HFFc6 (cell line): Measurements from ENCODE around the gene PLEKHJ1. TPM values are rescaled to one million over a fixed set of nuclear protein-coding genes. Genes with fewer than 3 reads are reported as not detected.
A peak's percentile ranks its signal among the peaks of the same experiment; 100 is the strongest.

Source experiments
- DNase-seq: peaks from one replicate; pipeline ENCODE4 v3.0.0-alpha.2; 2018
- H3K27ac Mint-ChIP-seq: 2 replicates; pipeline ENCODE4 v1.8.0; 2020; ENCODE audit warnings: mild to moderate bottlenecking, mixed read lengths
- H3K27me3 Mint-ChIP-seq: 2 replicates; pipeline ENCODE4 v1.8.0; 2021; ENCODE audit warnings: mild to moderate bottlenecking, moderate library complexity, mixed read lengths; ENCODE audit not compliant: insufficient read depth
- H3K36me3 Mint-ChIP-seq: 2 replicates; pipeline ENCODE4 v1.8.0; 2021; ENCODE audit warnings: low read depth, mixed read lengths
- H3K4me1 Mint-ChIP-seq: 2 replicates; pipeline ENCODE4 v1.8.0; 2020; ENCODE audit warnings: low read depth, mixed read lengths
- H3K4me3 Mint-ChIP-seq: 2 replicates; pipeline ENCODE4 v1.8.0; 2020; ENCODE audit warnings: mild to moderate bottlenecking, moderate library complexity, mixed read lengths
- H3K9me3 Mint-ChIP-seq: 2 replicates; pipeline ENCODE4 v1.8.0; 2020; ENCODE audit warnings: mild to moderate bottlenecking, mixed read lengths
- CTCF ChIP-seq: fragments of 200-600 bp; sonication (generic); IDR thresholded peaks from 2 replicates; pipeline ENCODE4 v1.5.0; 2021; ENCODE audit warnings: antibody characterized with exemption, mild to moderate bottlenecking
- total RNA-seq, 6 experiments: library from RNA; stranded (reverse); fragmentation: NEBNext Ultra II Directional; extraction: Animal tissue kit (Norgen Biotek cat#: 25700); gene quantifications; 2 replicates in 1 of 6; 3 replicates in 5 of 6; pipeline ENCODE4 v1.2.3, GENCODE V29; 2021

PLEKHJ1 gene
- total RNA-seq, 6 experiments from 2014 or later = 45.9 to 57.3 (median 50.2) TPM

DNA sequence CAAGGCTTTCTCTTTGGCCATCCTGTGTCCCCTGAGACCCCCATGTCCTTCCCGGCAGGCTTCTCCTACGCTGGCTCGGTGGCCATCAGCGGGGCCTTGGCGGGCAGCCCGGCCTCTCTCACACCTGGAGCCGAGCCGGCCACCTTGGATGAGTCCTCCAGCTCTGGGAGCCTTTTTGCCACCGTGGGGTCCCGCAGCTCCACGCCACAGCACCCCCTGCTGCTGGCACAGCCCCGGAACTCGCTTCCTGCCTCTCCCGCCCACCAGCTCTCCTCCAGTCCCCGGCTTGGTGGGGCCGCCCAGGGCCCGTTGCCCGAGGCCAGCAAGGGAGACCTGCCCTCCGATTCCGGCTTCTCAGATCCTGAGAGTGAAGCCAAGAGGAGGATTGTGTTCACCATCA is 14.2 kb downstream of the PLEKHJ1 start:
- TF ChIP-seq CTCF = peak; percentile 49; the same call in 1 of the 2 replicates
- Mint-ChIP-seq H3K4me3 (no peak overlapping the region), H3K36me3 (peaks cover 14% of the 10 kb centered on the region; the same call in 1 of the 2 replicates), H3K27me3 (peaks cover 13% of the 10 kb centered on the region), H3K27ac (no peak overlapping the region), H3K4me1 (no peaks in the 10 kb centered on the region), H3K9me3 (no peaks in the 10 kb centered on the region)
- no peak for DNase-seq

DNA sequence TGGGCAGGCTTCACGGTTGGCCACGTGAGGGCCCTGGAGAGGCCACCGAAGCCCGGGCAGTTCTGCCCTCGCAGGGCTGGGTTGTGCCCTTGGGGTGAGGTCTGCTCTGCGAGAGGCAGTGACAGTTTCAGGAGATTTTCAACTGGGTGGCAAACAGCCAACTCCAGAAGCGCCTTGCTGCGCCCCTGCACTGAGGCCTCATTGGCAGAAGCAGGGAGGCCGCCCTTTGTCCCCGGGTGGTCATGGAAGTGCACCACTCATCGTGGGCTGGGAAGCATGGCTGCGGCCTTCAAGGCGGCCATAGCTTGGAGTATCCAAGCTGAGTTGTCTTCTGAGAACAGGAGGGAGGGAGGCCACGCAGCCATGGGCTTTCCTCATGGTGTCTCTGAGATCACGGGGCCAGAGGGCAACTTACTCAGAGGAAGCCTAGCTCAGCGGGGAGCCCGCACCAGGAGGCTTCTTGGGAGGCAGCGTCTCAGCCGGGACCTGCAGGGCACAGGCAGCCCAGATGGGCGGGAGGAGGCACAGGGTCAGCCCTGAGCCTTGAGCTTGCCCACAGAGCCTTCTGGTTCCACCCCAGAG is 14.8 kb downstream of the PLEKHJ1 start:
- Mint-ChIP-seq H3K4me3 (no peak overlapping the region), H3K36me3 (peaks cover 15% of the 10 kb centered on the region; the same call in 1 of the 2 replicates), H3K4me1 (no peaks in the 10 kb centered on the region), H3K9me3 (no peaks in the 10 kb centered on the region), H3K27ac (no peak overlapping the region), H3K27me3 (peaks cover 13% of the 10 kb centered on the region)
- TF ChIP-seq CTCF = no peak
- DNase-seq = no peak

- no peaks in the 10 kb centered on the region for H3K4me1 Mint-ChIP-seq
- no peak for TF ChIP-seq CTCF
- DNase-seq = no peak
- H3K9me3 Mint-ChIP-seq = no peaks in the 10 kb centered on the region
- no peak overlapping the region for H3K27ac Mint-ChIP-seq
- peaks cover 21% of the 10 kb centered on the region; the same call in 1 of the 2 replicates for H3K36me3 Mint-ChIP-seq
- no peak overlapping the region for H3K4me3 Mint-ChIP-seq
- peaks cover 13% of the 10 kb centered on the region for H3K27me3 Mint-ChIP-seq
These were observed 16.4 kb downstream of the PLEKHJ1 start for GRCh38 chr19:2219726-2220125.

DNA sequence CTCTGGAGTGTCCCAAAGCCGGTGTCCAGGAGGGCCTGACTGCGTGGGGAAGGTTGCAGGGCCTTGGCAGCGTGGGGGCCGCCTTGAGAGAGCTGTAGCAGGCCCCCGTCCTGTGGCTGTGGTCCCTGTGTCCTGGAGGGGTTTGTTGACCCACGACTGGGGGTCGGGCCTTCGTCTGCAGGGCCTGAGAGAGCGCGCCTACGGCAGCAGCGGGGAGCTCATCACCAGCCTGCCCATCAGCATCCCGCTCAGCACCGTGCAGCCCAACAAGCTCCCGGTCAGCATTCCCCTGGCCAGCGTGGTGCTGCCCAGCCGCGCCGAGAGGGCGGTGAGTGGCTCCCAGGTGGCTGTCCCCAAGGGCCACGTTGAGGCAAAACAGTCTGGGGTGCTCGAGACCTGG is 18.5 kb downstream of the PLEKHJ1 start:
- Mint-ChIP-seq H3K4me1 (no peaks in the 10 kb centered on the region), H3K36me3 (peaks cover 19% of the 10 kb centered on the region), H3K27ac (no peak overlapping the region), H3K4me3 (no peak overlapping the region; the same call in 1 of the 2 replicates), H3K27me3 (peaks cover 7% of the 10 kb centered on the region), H3K9me3 (no peaks in the 10 kb centered on the region)
- no peak for DNase-seq
- TF ChIP-seq CTCF = no peak

DNA sequence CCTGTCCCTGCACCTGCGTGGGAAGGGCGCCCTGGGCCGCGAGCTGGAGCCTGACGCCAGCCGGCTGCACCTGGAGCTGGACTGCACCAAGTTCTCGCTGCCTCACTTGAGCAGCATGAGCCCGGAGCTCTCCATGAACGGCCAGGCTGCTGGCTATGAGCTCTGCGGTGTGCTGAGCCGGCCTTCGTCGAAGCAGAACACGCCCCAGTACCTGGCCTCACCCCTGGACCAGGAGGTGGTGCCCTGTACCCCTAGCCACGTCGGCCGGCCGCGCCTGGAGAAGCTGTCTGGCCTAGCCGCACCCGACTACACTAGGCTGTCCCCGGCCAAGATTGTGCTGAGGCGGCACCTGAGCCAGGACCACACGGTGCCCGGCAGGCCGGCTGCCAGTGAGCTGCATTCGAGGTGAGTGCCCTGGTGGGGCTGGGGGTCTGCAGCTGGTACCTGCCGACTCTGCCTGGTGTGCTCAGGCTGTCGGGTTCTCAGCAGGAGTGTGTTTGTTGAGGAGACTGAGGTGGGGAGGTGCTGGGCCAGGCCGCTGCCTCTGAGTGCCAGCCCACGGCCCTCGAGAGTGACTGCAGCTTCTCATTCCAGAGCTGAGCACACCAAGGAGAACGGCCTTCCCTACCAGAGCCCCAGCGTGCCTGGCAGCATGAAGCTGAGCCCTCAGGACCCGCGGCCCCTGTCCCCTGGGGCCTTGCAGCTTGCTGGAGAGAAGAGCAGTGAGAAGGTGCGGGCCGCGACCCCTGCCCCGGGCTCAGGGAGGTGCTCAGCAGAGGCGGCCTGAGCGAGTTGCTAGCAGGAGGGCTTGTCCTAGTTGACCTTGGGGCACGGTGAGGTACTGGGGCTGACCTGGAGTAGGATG is 19.5 kb downstream of the PLEKHJ1 start:
- no peak overlapping the region for H3K27ac Mint-ChIP-seq

More for the DNA sequence above, 19.5 kb downstream of the PLEKHJ1 start:
- Mint-ChIP-seq H3K4me1 (no peaks in the 10 kb centered on the region), H3K36me3 (peaks cover 24% of the 10 kb centered on the region), H3K9me3 (no peaks in the 10 kb centered on the region), H3K27me3 (peaks cover 7% of the 10 kb centered on the region), H3K4me3 (no peak overlapping the region)
- no peak for TF ChIP-seq CTCF
- DNase-seq = no peak
